Ovary (tissue), 9 donors: Measurements from ENCODE around the gene FMN1. TPM values are rescaled to one million over a fixed set of nuclear protein-coding genes. Genes with fewer than 3 reads are reported as not detected.

Source experiments
- DNase-seq, 5 donors: peaks; one replicate each; pipeline ENCODE4 v3.0.0-alpha.2; 2019 to 2020
- H3K27ac ChIP-seq, 2 donors: fragments of 200-600 bp; one replicate each; pipeline versions ENCODE4 v1.5.1 to v1.8.0; 2019 to 2022
- H3K27me3 ChIP-seq: fragments of 200-600 bp; one replicate; pipeline ENCODE4 v1.8.0; 2022
- H3K36me3 ChIP-seq: fragments of 200-600 bp; sonication (generic); one replicate; pipeline ENCODE4 v1.5.1; 2019
- H3K4me1 ChIP-seq: one replicate; pipeline ENCODE4 v1.8.1; 2013; ENCODE audit warnings: mild to moderate bottlenecking, moderate library complexity; ENCODE audit not compliant: insufficient read depth
- H3K4me3 ChIP-seq: fragments of 200-600 bp; sonication (generic); one replicate; pipeline ENCODE4 v1.5.1; 2017
- H3K9me3 ChIP-seq, 2 donors: fragments of 200-600 bp in 1 of 2; sonication (generic) in 1 of 2; one replicate each; pipeline versions ENCODE4 v1.5.1 to v1.8.1; 2013 to 2019; ENCODE audit warnings: mild to moderate bottlenecking in 1 of 2, moderate library complexity in 1 of 2
- EP300 ChIP-seq: sonication (generic); formaldehyde crosslinking; IDR thresholded peaks from one replicate; pipeline ENCODE4 v1.6.1; 2017; ENCODE audit warnings: antibody characterized with exemption
- POLR2A ChIP-seq: fragments of 450-650 bp; IDR thresholded peaks from one replicate; pipeline ENCODE4 v1.6.1; 2017; ENCODE audit warnings: antibody characterized with exemption, mild to moderate bottlenecking, moderate library complexity
- WGBS, 3 donors: extraction: QIAGEN DNeasy Blood & Tissue Kit in 1 of 3; methylation state at CpG; one replicate each; pipeline versions ENCODE4 v1.1.5 to v1.1.7; 2013 to 2017; 5-methylcytosine and 5-hydroxymethylcytosine counted together
- intact Hi-C, 4 donors: fragments of 100-400 bp; cut with DNase I; formaldehyde crosslinking; loops; one replicate each; pipeline versions ENCODE4 v1.11.0 to v1.15.1; 2022 to 2023
- polyA plus RNA-seq, 2 donors: library from polyadenylated mRNA; stranded (reverse); fragments of 200-250 nt in 1 of 2; fragments of 350-450 nt in 1 of 2; fragmentation: Illumina TruSeq in 1 of 2; extraction: RNeasy Lipid Tissue Mini Kit (QIAGEN cat#74804) in 1 of 2; gene quantifications; one replicate each; pipeline ENCODE4 v1.2.3, GENCODE V29; 2013 to 2014
- total RNA-seq, 7 donors: library from RNA; depleted of rRNA in 2 of 7; stranded (reverse); fragments of >200 nt in 2 of 7; fragmentation: NEBNext Ultra II Directional in 3 of 7; extraction: Animal tissue kit (Norgen Biotek cat#: 25700) in 3 of 7; gene quantifications; one replicate each; pipeline versions ENCODE4 v1.1.0 to v1.2.4, GENCODE V29; 2016 to 2023
- TF ChIP-seq, protein P1 (sequence below), 3 donors: fragments of 450-650 bp in 2 of 3; fragments of 200-600 bp in 1 of 3; IDR thresholded peaks; one replicate each; pipeline versions ENCODE4 v1.5.1 to v1.8.0; 2016 to 2022; ENCODE audit warnings: antibody characterized with exemption in 3 of 3, mild to moderate bottlenecking in 1 of 3
- donor health status: DM: no; HTN: no; CAD: no; lungs with moderate emphysema.
- donor health status: DM: no; HTN: no; CAD: no.
- donor health status: Bipolar disorder and iron deficiency.
- donor health status: DM: yes; HTN: yes; CAD: no.
- donor health status: DM: no; HTN: no; CAD: no.
- donor health status: DM: yes; HTN: yes; CAD: no.

FMN1 gene
- total and polyA plus RNA-seq, 9 donors, result 0.13 to 16.9 (median 2.6) TPM

DNA sequence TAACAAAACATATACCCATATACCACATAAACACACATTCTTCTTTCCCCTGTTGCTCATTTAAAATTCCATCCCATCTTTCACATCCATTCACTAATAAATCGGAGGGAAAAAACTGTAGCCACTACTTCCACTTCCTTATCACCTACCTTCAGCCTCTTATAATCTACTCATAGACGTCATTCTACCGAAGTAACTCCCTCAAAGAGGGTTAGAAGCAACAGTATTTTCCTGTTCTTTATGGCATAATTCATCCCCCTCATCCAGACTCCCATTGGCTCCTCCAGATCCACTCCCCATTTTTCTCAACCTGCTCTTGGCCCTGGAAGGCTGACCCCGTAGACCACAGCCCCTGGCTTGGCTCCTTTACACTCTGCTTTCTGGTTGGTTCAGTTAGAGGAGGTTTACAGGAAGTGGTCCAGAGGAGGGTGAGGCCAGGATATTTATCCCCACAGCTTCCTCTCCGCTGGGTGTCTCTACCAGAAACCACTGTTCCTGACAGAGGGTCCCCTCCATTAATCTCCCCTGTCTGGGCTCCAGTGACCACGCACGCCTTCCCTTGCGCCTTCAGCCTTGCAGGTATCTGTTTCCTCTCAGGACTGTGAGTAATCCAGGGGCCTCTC is 46.3 kb downstream of the FMN1 start:
- Histone ChIP-seq H3K36me3 (no peaks in the 10 kb centered on the region), H3K27ac (no peak overlapping the region), H3K9me3 (no peaks in the 10 kb centered on the region), H3K4me1 (no peaks in the 10 kb centered on the region), H3K27me3 (no peaks in the 10 kb centered on the region), H3K4me3 (no peak overlapping the region)
- TF ChIP-seq POLR2A (no peak), EP300 (no peak)
- TF ChIP-seq, protein P1, sequence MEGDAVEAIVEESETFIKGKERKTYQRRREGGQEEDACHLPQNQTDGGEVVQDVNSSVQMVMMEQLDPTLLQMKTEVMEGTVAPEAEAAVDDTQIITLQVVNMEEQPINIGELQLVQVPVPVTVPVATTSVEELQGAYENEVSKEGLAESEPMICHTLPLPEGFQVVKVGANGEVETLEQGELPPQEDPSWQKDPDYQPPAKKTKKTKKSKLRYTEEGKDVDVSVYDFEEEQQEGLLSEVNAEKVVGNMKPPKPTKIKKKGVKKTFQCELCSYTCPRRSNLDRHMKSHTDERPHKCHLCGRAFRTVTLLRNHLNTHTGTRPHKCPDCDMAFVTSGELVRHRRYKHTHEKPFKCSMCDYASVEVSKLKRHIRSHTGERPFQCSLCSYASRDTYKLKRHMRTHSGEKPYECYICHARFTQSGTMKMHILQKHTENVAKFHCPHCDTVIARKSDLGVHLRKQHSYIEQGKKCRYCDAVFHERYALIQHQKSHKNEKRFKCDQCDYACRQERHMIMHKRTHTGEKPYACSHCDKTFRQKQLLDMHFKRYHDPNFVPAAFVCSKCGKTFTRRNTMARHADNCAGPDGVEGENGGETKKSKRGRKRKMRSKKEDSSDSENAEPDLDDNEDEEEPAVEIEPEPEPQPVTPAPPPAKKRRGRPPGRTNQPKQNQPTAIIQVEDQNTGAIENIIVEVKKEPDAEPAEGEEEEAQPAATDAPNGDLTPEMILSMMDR (IDR thresholded peaks at IDR 0.05), result no peak
- 67 to 69% (median 67%) methylated on average over 8 of the region's 8 CpGs for WGBS, 3 donors
- intact Hi-C loops, result no loop called here
- DNase-seq, result no peak

- intact Hi-C loops, result no loop called here
- WGBS, 3 donors, result 87 to 90% (median 90%) methylated on average over 7 of the region's 7 CpGs
- no peaks in the 10 kb centered on the region for H3K4me1 ChIP-seq
- H3K27me3 ChIP-seq, result no peaks in the 10 kb centered on the region
- no peaks in the 10 kb centered on the region for H3K36me3 ChIP-seq
- DNase-seq, result no peak
- H3K9me3 ChIP-seq, result no peaks in the 10 kb centered on the region
- no peak overlapping the region for H3K27ac ChIP-seq
- TF ChIP-seq, protein P1 (IDR thresholded peaks at IDR 0.05), result no peak
- no peak for TF ChIP-seq EP300
- no peak for TF ChIP-seq POLR2A
- no peak overlapping the region for H3K4me3 ChIP-seq
Observed at GRCh38 chr15:33146051-33146450, 48.5 kb downstream of the FMN1 start.

GRCh38 chr15:33145447-33145846 is 49.1 kb downstream of the FMN1 start:
- TF ChIP-seq EP300, result no peak
- TF ChIP-seq, protein P1 (IDR thresholded peaks at IDR 0.05), result no peak
- TF ChIP-seq POLR2A, result no peak

DNA sequence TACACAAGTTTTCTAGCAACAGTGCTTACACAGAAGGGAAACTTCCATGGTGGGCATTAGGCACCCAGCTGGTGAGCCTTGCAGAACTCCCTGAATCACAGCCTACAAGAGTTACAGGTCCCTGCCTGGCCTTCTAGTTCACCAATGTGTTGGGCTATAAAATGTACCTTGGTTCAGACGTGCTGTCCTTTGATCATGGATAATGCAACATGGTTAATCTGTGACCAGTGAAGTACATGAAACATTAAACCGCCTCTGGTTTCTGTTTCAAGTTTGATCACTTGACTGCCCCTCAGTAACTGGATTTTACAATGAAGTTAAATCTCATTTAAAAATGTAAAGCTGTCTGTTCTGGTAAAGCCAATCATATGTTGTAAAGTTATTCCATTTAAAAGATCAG is 51.8 kb downstream of the FMN1 start:
- no peak for TF ChIP-seq POLR2A
- TF ChIP-seq EP300, result no peak
- TF ChIP-seq, protein P1 (IDR thresholded peaks at IDR 0.05), result no peak

More at GRCh38 chr15:33145447-33145846, 49.1 kb downstream of the FMN1 start:
- DNase-seq, result no peak
- Histone ChIP-seq H3K4me1 (no peaks in the 10 kb centered on the region), H3K9me3 (no peaks in the 10 kb centered on the region), H3K27ac (no peak overlapping the region), H3K4me3 (no peak overlapping the region), H3K36me3 (no peaks in the 10 kb centered on the region), H3K27me3 (no peaks in the 10 kb centered on the region)
- 79 to 89% (median 82%) methylated on average over 6 of the region's 6 CpGs for WGBS, 3 donors
- intact Hi-C loops, result no loop called here

More for the DNA sequence above, 51.8 kb downstream of the FMN1 start:
- 64 to 70% (median 64%) methylated on average over 2 of the region's 2 CpGs for WGBS, 3 donors
- intact Hi-C loops, result no loop called here
- Histone ChIP-seq H3K27ac (no peak overlapping the region), H3K36me3 (no peaks in the 10 kb centered on the region), H3K4me1 (no peaks in the 10 kb centered on the region), H3K27me3 (no peaks in the 10 kb centered on the region), H3K4me3 (no peak overlapping the region), H3K9me3 (no peaks in the 10 kb centered on the region)
- no peak for DNase-seq
